CD4-positive, alpha-beta T cell treated with Interleukin-4 for 4 hours (primary cell): ENCODE measurements around the gene MACC1.
"Not testable (repeated sequence)": the region's sequence is repeated elsewhere in the genome, so short reads cannot be mapped to it uniquely, and the experiment has no call there.

ENCODE experiments used
- DNase-seq: peaks from one replicate; pipeline ENCODE4 v3.0.0-alpha.2; 2020

The MACC1 gene

GRCh38 chr7:20201380-20201779, 15.8 kb downstream of the MACC1 start:
- no peak for DNase-seq

GRCh38 chr7:20200971-20201370, 16.2 kb downstream of the MACC1 start:
- DNase-seq: no peak

- DNase-seq: no peak
These were observed 16.8 kb downstream of the MACC1 start for GRCh38 chr7:20200361-20200760.

GRCh38 chr7:20199015-20199737, 18.0 kb downstream of the MACC1 start:
- peak; percentile 9 for DNase-seq

- no peak for DNase-seq
These were observed 18.9 kb downstream of the MACC1 start for GRCh38 chr7:20198260-20198659.

- DNase-seq: no peak
These were observed 19.3 kb downstream of the MACC1 start for GRCh38 chr7:20197837-20198236.

GRCh38 chr7:20197125-20197748, 19.9 kb downstream of the MACC1 start:
- no peak for DNase-seq

GRCh38 chr7:20194343-20194995, 22.7 kb downstream of the MACC1 start:
- no peak for DNase-seq

GRCh38 chr7:20193873-20194272, 23.3 kb downstream of the MACC1 start:
- no peak for DNase-seq

- no peak for DNase-seq
These were observed 23.9 kb downstream of the MACC1 start for GRCh38 chr7:20193242-20193777.

GRCh38 chr7:20191391-20191869, 25.8 kb downstream of the MACC1 start:
- DNase-seq: no peak

GRCh38 chr7:20190560-20191390, 26.4 kb downstream of the MACC1 start:
- DNase-seq: no peak

GRCh38 chr7:20189852-20190251, 27.3 kb downstream of the MACC1 start:
- no peak for DNase-seq

GRCh38 chr7:20188567-20188966, 28.6 kb downstream of the MACC1 start:
- DNase-seq: no peak

GRCh38 chr7:20187850-20188249, 29.3 kb downstream of the MACC1 start:
- not testable (repeated sequence) for DNase-seq

GRCh38 chr7:20185988-20186387, 31.2 kb downstream of the MACC1 start:
- DNase-seq: no peak

- no peak for DNase-seq
These were observed 34.1 kb downstream of the MACC1 start for GRCh38 chr7:20183086-20183485.

GRCh38 chr7:20176578-20177242, 40.5 kb downstream of the MACC1 start:
- DNase-seq: no peak

- DNase-seq: no peak
These were observed 43.4 kb downstream of the MACC1 start for GRCh38 chr7:20173828-20174227.

- no peak for DNase-seq
These were observed 44.3 kb downstream of the MACC1 start for GRCh38 chr7:20172736-20173334.

- DNase-seq: no peak
These were observed 46.6 kb downstream of the MACC1 start for GRCh38 chr7:20170633-20171032.

GRCh38 chr7:20165146-20165510, 52.1 kb downstream of the MACC1 start:
- DNase-seq: no peak
